Measurements from ENCODE around the gene TYROBP.
"Not testable (repeated sequence)": the region's sequence is repeated elsewhere in the genome, so short reads cannot be mapped to it uniquely, and the experiment has no call there.

TYROBP gene

GRCh38 chr19:35879770-35880317 is 28.3 kb downstream of the TYROBP start:
- Histone ChIP-seq H3K9me3 (ENCODE audit: insufficient read depth, low read length) (no peaks in the 10 kb centered on the region), H3K4me1 (ENCODE audit: insufficient read depth, insufficient read length) (no peaks in the 10 kb centered on the region), H3K36me3 (ENCODE audit: insufficient read depth, insufficient read length, low read length) (peaks cover 5% of the 10 kb centered on the region), H3K4me3 (ENCODE audit: insufficient read length, low read depth) (no peak overlapping the region), H3K27me3 (ENCODE audit: insufficient read depth, insufficient read length) (no peaks in the 10 kb centered on the region), H3K9ac (ENCODE audit: insufficient read length, low read depth) (no peak overlapping the region)
- no peak for TF ChIP-seq YY1 (IDR thresholded peaks at IDR 0.05; ENCODE audit: insufficient read depth, insufficient read length)
- no peak for TF ChIP-seq SUZ12 (IDR thresholded peaks at IDR 0.05; ENCODE audit: extremely low read depth, insufficient read depth, insufficient read length)
- TF ChIP-seq ZNF274 (IDR thresholded peaks at IDR 0.05; ENCODE audit: low read depth, low read length) = no peak
- peak; percentile 69 for DNase-seq (ENCODE audit: low read depth, low spot score)

- H3K4me3 ChIP-seq (ENCODE audit: insufficient read length, low read depth) = no peak overlapping the region
- H3K4me1 ChIP-seq (ENCODE audit: insufficient read depth, insufficient read length) = no peaks in the 10 kb centered on the region
- H3K9ac ChIP-seq (ENCODE audit: insufficient read length, low read depth) = peak overlapping the region; percentile 10
- H3K9me3 ChIP-seq (ENCODE audit: insufficient read depth, low read length) = no peaks in the 10 kb centered on the region
- TF ChIP-seq ZNF274 (IDR thresholded peaks at IDR 0.05; ENCODE audit: low read depth, low read length) (no peak), SUZ12 (IDR thresholded peaks at IDR 0.05; ENCODE audit: extremely low read depth, insufficient read depth, insufficient read length) (no peak), YY1 (IDR thresholded peaks at IDR 0.05; ENCODE audit: insufficient read depth, insufficient read length) (no peak)
- no peaks in the 10 kb centered on the region for H3K27me3 ChIP-seq (ENCODE audit: insufficient read depth, insufficient read length)
- no peak for DNase-seq (ENCODE audit: low read depth, low spot score)
- H3K36me3 ChIP-seq (ENCODE audit: insufficient read depth, insufficient read length, low read length) = peaks cover 5% of the 10 kb centered on the region
Measured at GRCh38 chr19:35879068-35879467, 29.0 kb downstream of the TYROBP start.

DNA sequence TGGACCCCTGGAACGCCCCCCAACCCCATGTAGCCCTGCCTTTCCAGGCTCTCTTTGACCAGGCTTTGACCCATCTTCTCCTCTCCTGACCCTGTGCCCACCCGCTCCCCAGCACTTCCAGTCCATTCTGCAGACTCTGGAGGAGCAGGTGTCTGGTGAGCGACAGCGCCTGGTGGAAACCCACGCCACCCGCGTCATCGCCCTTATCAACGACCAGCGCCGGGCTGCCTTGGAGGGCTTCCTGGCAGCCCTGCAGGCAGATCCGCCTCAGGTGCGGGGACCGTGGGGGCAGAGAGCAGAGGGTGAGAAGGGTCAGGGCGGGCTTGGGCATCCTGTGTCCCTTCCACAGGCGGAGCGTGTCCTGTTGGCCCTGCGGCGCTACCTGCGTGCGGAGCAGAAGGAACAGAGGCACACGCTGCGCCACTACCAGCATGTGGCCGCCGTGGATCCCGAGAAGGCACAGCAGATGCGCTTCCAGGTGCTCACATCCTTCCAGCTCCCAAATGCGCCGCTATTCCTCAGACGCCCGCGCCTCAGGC is 33.6 kb downstream of the TYROBP start:
- H3K4me3 ChIP-seq (ENCODE audit: insufficient read length, low read depth) = no peak overlapping the region
- peaks cover 3% of the 10 kb centered on the region for H3K4me1 ChIP-seq (ENCODE audit: insufficient read depth, insufficient read length)
- no peaks in the 10 kb centered on the region for H3K9me3 ChIP-seq (ENCODE audit: insufficient read depth, low read length)
- TF ChIP-seq YY1 (IDR thresholded peaks at IDR 0.05; ENCODE audit: insufficient read depth, insufficient read length) (no peak), SUZ12 (IDR thresholded peaks at IDR 0.05; ENCODE audit: extremely low read depth, insufficient read depth, insufficient read length) (no peak), ZNF274 (IDR thresholded peaks at IDR 0.05; ENCODE audit: low read depth, low read length) (no peak)
- H3K27me3 ChIP-seq (ENCODE audit: insufficient read depth, insufficient read length) = no peaks in the 10 kb centered on the region
- H3K36me3 ChIP-seq (ENCODE audit: insufficient read depth, insufficient read length, low read length) = peaks cover 5% of the 10 kb centered on the region
- H3K9ac ChIP-seq (ENCODE audit: insufficient read length, low read depth) = no peak overlapping the region
- no peak for DNase-seq (ENCODE audit: low read depth, low spot score)

DNA sequence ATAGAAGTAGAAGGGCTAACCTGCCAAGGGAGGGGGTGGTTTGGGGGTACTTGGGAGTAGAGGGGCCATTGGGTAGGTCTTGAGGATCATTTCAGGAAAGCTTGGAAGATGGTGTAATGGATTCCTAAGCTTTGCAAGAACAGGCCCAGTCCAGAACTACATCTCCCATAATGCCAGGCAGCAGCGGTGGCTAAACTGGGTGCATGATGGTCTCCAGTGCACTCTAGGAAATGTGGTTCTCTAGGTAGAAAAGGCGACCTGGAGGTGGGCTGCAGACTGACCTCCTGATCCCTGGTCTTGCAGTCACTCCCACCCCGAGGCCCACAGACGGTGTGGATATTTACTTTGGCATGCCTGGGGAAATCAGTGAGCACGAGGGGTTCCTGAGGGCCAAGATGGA is 35.9 kb downstream of the TYROBP start:
- H3K27me3 ChIP-seq (ENCODE audit: insufficient read depth, insufficient read length) = peaks cover 7% of the 10 kb centered on the region
- H3K9me3 ChIP-seq (ENCODE audit: insufficient read depth, low read length) = no peaks in the 10 kb centered on the region
- H3K36me3 ChIP-seq (ENCODE audit: insufficient read depth, insufficient read length, low read length) = peaks cover 2% of the 10 kb centered on the region
- no peak for TF ChIP-seq SUZ12 (IDR thresholded peaks at IDR 0.05; ENCODE audit: extremely low read depth, insufficient read depth, insufficient read length)
- peak; percentile 34 for TF ChIP-seq YY1 (IDR thresholded peaks at IDR 0.05; ENCODE audit: insufficient read depth, insufficient read length)
- TF ChIP-seq ZNF274 (IDR thresholded peaks at IDR 0.05; ENCODE audit: low read depth, low read length) = no peak
- H3K9ac ChIP-seq (ENCODE audit: insufficient read length, low read depth) = no peak overlapping the region
- peaks cover 3% of the 10 kb centered on the region for H3K4me1 ChIP-seq (ENCODE audit: insufficient read depth, insufficient read length)
- DNase-seq (ENCODE audit: low read depth, low spot score) = no peak
- no peak overlapping the region for H3K4me3 ChIP-seq (ENCODE audit: insufficient read length, low read depth)

DNA sequence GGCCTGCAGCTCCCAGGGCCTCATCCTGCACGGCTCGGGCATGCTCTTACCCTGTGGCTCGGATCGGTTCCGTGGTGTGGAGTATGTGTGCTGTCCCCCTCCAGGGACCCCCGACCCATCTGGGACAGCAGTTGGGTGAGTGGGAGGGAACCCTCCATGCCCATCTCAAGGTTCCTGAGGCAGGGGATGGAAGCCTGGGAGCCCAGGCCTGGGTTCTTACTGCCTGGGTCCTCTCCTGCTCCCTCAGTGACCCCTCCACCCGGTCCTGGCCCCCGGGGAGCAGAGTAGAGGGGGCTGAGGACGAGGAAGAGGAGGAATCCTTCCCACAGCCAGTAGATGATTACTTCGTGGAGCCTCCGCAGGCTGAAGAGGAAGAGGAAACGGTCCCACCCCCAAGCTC is 36.5 kb downstream of the TYROBP start:
- Histone ChIP-seq H3K4me1 (ENCODE audit: insufficient read depth, insufficient read length) (peaks cover 3% of the 10 kb centered on the region), H3K4me3 (ENCODE audit: insufficient read length, low read depth) (no peak overlapping the region), H3K9ac (ENCODE audit: insufficient read length, low read depth) (no peak overlapping the region), H3K27me3 (ENCODE audit: insufficient read depth, insufficient read length) (peaks cover 7% of the 10 kb centered on the region), H3K36me3 (ENCODE audit: insufficient read depth, insufficient read length, low read length) (no peaks in the 10 kb centered on the region), H3K9me3 (ENCODE audit: insufficient read depth, low read length) (no peaks in the 10 kb centered on the region)
- TF ChIP-seq SUZ12 (IDR thresholded peaks at IDR 0.05; ENCODE audit: extremely low read depth, insufficient read depth, insufficient read length) = no peak
- TF ChIP-seq YY1 (IDR thresholded peaks at IDR 0.05; ENCODE audit: insufficient read depth, insufficient read length) = no peak
- no peak for TF ChIP-seq ZNF274 (IDR thresholded peaks at IDR 0.05; ENCODE audit: low read depth, low read length)
- no peak for DNase-seq (ENCODE audit: low read depth, low spot score)

DNA sequence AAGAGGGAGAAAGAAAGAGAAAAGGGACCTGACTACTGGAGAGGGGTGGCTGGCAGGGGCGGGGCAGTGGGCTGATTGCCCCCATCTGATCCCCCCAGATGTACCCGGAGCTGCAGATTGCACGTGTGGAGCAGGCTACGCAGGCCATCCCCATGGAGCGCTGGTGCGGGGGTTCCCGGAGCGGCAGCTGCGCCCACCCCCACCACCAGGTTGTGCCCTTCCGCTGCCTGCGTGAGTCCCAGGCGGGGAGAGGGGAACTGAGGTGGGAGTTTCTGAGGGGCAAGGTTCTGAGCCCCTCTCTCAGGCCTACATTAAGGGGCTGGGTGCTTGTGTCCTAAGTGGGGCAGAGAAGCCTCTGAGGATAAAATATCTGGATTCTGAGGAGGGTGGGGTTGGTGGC is 37.3 kb downstream of the TYROBP start:
- TF ChIP-seq ZNF274 (IDR thresholded peaks at IDR 0.05; ENCODE audit: low read depth, low read length) (no peak), SUZ12 (IDR thresholded peaks at IDR 0.05; ENCODE audit: extremely low read depth, insufficient read depth, insufficient read length) (no peak), YY1 (IDR thresholded peaks at IDR 0.05; ENCODE audit: insufficient read depth, insufficient read length) (no peak)
- Histone ChIP-seq H3K27me3 (ENCODE audit: insufficient read depth, insufficient read length) (peaks cover 7% of the 10 kb centered on the region), H3K4me3 (ENCODE audit: insufficient read length, low read depth) (no peak overlapping the region), H3K9me3 (ENCODE audit: insufficient read depth, low read length) (no peaks in the 10 kb centered on the region), H3K9ac (ENCODE audit: insufficient read length, low read depth) (peak overlapping the region; percentile 32), H3K4me1 (ENCODE audit: insufficient read depth, insufficient read length) (peaks cover 3% of the 10 kb centered on the region), H3K36me3 (ENCODE audit: insufficient read depth, insufficient read length, low read length) (no peaks in the 10 kb centered on the region)
- no peak for DNase-seq (ENCODE audit: low read depth, low spot score)

GRCh38 chr19:35870124-35870736 is 37.9 kb downstream of the TYROBP start:
- not testable (repeated sequence) for H3K4me1 ChIP-seq (ENCODE audit: insufficient read depth, insufficient read length); H3K9me3 ChIP-seq (ENCODE audit: insufficient read depth, low read length); H3K27me3 ChIP-seq (ENCODE audit: insufficient read depth, insufficient read length); H3K36me3 ChIP-seq (ENCODE audit: insufficient read depth, insufficient read length, low read length); DNase-seq (ENCODE audit: low read depth, low spot score)
- H3K4me3 ChIP-seq (ENCODE audit: insufficient read length, low read depth) = peak overlapping the region; percentile 24
- peak overlapping the region; percentile 32 for H3K9ac ChIP-seq (ENCODE audit: insufficient read length, low read depth)
